ENCODE data around the gene FANCC.

DNA sequence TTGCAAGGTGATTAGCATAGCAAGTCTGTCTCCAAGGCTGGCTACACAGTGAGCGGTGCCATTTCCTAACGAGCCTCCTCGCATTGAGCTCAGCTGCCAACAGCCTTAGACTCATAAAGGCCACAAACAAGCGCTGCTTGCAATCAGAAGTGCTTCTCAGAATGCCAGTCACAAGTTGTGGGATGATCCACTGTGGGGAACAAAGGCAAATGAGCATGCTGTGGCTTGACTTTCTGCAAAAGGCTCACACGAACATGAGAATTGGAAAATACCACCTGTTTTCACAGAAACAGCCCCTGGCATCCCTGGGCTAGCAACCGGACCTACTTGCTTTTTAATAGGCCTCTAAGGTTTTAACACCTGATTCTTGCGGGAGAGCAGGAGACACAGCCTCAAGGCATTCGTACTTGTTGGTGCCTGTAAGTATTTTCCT is 215.5 kb downstream of the FANCC start:
- TF ChIP-seq, protein P1, sequence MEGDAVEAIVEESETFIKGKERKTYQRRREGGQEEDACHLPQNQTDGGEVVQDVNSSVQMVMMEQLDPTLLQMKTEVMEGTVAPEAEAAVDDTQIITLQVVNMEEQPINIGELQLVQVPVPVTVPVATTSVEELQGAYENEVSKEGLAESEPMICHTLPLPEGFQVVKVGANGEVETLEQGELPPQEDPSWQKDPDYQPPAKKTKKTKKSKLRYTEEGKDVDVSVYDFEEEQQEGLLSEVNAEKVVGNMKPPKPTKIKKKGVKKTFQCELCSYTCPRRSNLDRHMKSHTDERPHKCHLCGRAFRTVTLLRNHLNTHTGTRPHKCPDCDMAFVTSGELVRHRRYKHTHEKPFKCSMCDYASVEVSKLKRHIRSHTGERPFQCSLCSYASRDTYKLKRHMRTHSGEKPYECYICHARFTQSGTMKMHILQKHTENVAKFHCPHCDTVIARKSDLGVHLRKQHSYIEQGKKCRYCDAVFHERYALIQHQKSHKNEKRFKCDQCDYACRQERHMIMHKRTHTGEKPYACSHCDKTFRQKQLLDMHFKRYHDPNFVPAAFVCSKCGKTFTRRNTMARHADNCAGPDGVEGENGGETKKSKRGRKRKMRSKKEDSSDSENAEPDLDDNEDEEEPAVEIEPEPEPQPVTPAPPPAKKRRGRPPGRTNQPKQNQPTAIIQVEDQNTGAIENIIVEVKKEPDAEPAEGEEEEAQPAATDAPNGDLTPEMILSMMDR (IDR thresholded peaks at IDR 0.05), result no peak
- peak in 2 of 4 donors; percentile 15 to 23 for TF ChIP-seq POLR2A (IDR thresholded peaks at IDR 0.05)
